G401.6 (cell line): Measurements from ENCODE around the gene RPS16.
"Not testable (repeated sequence)": the region's sequence is repeated elsewhere in the genome, so short reads cannot be mapped to it uniquely, and the experiment has no call there.

Experiments used
- FAIRE-seq: peaks from 2 replicates; lab custom pipeline; 2012; peaks lifted over from hg19 to GRCh38; lab: Jason Lieb, UNC

The RPS16 gene

DNA sequence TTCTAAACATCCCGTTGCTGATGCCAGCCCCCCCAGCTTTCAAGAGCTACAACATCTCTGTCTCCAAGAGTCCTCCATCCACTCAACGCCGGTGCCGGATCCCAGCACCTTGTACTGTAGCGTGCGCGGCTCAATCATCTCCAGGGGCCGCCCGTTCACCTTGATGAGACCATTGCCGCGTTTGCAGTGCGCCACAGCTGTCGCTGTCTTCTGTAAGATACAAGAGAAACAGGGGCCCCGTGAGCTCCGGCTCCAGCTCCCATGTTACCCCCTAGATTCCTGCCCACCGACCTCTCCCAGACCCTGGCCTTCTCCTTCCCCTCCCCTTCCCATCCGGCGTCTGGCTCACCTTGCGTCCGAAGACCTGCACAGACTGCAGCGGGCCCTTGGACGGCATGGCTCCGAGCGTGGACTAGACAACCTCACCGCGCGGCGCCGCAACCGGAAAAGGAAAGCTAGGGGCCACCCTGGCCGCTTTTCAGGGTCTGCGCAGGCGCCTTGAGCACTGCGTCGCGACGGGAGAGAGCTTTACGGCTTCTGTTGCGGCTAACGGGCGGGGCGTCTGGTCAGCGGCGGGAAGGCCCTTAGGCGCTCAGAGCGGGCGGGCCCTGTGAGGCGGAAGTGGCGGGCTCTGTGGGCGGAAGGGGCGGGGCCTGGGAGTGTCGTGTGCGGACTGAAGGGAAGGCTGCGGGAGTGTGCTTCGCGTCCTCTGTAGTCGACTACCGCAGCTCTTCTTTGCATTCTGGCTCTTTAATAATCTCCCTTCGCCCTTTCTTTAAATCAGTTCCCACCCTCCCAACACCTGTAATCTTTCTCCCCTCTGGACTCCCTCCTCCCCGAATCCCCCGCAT, at the start of gene RPS16:
TSS of gene RPS16 (minus strand) at position 451 of the 851 bp plus-strand sequence. CDS start at position 397, 54 bp downstream.
- peak; percentile 95 for FAIRE-seq

DNA sequence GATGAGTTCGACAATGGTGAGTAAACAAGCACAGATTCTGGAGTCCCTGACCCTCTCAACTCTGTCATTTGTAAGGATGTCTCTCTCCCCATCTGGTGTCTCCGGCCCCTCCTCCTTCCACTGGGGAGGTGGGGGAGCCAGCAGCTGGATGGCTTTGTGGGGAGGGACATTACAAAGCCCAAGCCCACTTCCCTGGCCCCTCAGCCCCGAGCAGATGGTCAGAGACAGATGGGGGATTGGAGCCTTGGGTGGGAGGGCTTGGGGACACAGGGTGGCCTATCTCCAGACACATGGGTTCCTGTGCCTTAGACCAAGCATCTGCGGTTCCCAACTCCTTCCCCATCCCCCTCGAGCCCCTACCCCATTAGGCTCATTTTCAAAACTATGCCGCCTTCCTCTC, 47.4 kb upstream of the RPS16 start:
- no peak for FAIRE-seq

DNA sequence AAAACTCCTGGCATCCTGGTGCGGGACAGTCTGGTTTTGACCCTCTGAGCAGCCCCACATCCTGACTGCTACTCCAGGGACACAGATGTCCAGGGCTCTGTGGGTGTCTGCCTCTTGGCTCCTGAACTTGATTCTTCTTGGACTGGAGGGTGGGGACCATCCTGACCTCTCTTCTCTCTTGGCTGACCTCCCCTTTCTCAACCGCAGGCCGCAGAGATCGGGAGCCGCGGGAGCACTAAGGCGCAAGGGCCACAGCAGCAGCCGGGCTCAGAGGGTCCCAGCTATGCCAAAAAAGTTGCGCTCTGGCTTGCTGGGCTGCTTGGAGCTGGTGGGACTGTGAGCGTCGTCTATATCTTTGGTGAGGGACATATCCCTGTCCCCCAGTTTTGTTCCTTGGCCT, 45.9 kb upstream of the RPS16 start:
- no peak for FAIRE-seq

DNA sequence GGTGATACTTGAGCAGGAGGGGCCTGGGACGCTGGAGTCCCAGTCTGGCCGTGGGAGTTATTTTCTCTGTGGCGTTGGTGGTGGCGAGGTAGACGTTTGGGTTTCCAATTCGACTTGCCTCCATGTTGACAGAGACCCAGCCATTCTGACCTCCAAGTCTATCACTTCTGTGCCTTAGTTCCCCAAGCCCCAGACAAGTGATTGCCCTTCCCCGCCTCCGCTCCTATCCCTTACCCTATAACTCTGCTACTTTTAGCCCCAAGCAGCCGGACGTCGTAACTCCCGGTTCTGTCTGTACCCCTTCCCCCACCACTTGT, 45.4 kb upstream of the RPS16 start:
- no peak for FAIRE-seq

DNA sequence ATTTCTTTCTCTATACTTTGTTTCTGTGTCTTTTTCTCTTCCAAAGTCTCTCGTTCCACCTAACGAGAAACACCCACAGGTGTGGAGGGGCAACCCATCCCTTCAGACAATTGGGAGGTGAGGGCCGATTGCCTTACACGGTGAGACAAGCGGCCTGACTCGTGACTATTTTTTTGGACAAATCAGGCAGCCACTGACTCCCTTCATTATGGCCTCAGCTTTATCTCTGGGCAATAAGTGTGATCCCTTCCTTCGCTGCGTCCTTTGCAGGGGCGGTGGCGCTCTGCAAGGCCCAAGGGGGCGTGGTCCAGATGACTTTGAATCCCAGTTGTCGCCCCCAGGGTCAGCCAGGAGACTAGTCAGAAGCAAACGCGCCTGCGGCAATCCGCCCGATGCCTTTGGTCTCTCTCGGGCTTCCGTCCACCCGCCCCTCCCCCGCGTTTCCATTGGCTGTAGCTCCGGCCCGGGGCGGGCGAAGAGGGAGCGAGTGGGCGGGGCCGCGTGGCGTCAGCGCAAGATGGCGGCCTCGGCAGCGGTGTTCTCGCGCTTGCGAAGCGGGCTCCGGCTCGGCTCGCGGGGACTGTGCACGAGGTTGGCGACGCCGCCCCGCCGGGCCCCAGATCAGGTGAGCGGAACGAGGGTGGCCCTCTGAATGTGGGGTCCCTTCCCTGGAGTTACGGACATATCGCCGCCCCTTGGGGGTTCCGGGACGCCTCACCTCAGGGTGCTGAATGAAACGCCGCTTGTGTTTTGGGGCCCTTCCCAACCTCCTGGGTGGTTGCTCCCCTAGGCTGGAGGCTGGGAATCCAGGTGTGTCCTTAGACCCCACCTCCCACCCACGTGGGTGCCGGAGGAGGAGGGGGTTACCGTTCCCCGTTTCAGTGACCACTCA, 44.8 kb upstream of the RPS16 start, which contains the start of gene TIMM50:
TSS of gene TIMM50 (plus strand) at position 502 of the 892 bp plus-strand sequence. CDS start at position 518, 16 bp downstream.
- peak; percentile 97 for FAIRE-seq

DNA sequence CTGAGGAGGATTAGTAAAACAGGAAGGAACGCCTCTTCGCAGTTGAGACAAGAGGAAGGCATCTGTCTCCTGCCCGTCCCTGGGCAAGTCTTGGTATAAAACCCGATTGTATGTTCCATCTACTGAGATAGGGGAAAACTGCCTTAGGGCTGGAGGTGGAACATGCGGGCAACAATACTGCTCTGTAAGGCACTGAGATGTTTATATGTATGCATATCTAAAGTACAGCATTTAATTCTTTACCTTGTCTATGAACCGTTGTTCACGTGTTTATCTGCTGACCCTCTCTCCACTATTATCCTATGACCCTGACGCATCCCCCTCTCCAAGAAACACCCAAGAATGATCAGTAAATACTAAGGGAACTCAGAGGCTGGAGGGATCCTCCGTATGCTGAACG, 44.2 kb upstream of the RPS16 start:
- FAIRE-seq: no peak

DNA sequence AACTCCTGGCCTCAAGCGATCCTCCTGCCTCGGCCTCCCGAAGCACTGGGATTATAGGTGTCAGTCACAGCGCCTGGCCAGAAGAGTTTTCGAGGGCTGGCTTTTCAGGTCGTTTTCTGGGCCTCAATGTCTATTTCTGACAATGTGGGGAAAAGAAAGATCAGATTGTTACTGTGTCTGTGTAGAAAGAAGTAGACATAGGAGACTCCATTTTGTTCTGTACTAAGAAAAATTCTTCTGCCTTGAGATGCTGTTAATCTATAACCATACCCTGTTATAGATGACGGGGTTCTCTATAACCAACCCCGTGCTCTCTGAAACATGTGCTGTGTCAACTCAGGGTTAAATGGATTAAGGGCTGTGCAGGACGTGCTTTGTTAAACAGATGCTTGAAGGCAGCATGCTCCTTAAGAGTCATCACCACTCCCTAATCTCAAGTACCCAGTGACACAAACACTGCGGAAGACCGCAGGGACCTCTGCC, 43.6 kb upstream of the RPS16 start:
- not testable (repeated sequence) for FAIRE-seq

DNA sequence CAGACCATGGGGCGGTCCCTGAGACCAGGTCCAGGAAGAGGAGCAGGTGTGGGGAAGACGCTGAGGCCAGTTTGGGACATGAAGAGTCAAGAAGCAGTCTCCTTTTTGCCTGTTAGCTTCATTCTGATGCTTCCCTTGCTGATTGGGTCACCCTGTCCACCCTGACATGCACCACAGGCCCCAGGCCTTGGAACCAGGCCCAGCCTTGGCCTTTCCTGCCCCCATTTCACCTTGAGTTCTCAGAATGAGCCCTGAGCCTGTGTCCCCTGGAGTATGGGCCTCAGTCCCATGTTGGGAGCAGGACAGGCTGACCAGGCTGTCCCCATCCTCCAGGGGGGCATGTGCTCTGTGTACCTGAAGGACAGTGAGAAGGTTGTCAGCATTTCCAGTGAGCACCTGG, 40.0 kb upstream of the RPS16 start:
- FAIRE-seq: no peak

DNA sequence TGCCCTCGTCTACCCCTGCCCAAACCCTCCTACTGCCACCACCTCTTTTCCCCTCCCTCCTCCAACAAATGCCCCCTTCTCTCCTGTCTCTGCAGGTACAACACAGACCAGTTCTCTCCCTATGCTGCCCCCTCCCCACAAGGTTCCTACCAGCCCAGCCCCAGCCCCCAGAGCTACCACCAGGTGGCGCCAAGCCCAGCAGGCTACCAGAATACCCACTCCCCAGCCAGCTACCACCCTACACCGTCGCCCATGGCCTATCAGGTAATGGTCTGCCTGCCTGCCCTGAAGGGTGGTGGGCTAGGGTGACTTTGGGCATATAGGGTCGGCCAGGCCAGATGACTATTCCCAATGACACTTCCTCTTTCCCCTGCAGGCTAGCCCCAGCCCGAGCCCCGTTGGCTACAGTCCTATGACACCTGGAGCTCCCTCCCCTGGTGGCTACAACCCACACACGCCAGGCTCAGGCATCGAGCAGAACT, 38.4 kb upstream of the RPS16 start:
- FAIRE-seq: no peak

DNA sequence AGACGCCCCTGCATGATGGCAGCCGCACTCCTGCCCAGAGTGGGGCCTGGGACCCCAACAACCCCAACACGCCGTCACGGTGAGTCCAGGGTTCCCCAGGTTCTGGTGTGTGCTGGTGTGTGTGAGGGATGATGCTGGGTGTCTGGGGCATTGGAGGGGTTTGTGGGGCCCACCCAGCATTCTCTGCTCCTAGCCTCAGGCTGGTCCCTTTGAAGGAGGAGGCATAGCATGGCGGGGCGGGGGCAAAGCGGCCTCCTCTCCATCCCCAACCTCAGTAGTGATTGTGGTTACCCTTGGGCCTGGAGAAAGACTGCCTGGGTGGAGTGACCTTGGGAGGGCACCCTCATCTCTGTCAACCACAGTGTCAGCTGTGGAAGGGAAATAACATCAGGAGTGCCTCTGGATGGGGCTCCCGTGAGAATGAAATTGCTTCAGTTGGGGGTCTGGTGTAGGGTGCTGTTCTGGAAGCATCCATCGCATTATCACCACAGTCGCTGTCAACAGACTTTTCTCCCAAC, 37.8 kb upstream of the RPS16 start:
- FAIRE-seq: no peak

DNA sequence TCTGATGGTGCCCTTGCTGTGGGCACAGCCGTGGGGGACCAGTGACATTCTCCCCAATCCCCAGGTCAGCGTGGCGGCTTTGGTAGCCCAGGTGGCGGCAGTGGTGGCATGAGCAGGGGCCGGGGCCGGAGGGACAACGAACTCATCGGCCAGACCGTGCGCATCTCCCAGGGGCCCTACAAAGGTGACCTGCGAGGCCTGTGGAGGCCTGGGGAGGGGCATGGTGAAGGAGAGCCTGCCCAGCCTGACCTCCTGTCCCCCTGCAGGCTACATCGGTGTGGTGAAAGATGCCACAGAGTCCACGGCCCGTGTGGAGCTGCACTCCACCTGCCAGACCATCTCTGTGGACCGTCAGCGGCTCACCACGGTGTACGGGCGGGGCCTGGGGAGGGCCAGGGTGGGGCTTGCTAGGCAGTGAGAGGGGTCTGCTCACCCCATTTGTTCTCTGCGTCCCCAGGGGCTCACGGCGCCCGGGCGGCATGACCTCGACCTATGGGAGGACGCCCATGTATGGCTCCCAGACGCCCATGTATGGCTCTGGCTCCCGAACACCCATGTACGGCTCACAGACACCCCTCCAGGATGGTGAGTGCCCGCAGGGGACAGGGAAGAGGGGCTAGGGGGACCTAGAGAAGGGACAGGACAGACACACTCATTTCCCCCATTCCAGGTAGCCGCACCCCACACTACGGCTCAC, 37.1 kb upstream of the RPS16 start:
- no peak for FAIRE-seq

DNA sequence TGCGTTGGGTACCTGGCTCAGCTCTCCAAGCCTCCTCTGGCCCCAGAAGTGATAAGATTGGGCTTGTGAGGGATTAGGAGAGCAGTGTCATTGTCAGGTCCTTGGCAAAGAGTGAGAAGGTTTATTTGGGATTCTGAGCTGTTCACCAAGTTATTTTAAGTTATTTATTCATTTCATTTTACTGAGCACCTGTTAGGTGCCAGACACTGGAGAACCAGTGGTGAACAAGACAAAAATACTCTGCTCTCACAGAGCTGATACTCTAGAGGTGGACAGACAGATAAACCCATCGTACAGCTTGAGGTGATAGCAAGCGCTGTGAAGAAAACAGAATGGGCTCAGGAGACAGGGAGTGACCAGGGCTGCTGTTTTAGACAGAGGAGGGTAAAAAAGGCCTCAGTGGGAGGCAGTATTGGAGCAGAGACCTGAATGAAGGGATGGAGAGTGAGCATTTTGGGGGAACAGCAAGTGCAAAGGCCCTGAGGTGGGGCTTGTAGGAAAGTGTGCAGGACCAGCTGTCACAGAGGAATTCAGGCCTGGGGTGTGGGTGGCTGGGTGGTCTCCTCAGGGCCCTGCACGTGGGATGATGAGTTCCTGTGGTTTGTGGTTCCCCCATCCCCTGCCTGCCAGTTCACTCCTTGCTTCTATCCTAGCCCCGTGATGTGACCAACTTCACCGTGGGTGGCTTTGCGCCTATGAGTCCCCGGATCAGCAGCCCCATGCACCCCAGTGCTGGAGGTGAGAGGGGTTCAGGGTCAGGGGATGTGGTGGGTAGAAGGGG, 36.2 kb upstream of the RPS16 start:
- FAIRE-seq: no peak

DNA sequence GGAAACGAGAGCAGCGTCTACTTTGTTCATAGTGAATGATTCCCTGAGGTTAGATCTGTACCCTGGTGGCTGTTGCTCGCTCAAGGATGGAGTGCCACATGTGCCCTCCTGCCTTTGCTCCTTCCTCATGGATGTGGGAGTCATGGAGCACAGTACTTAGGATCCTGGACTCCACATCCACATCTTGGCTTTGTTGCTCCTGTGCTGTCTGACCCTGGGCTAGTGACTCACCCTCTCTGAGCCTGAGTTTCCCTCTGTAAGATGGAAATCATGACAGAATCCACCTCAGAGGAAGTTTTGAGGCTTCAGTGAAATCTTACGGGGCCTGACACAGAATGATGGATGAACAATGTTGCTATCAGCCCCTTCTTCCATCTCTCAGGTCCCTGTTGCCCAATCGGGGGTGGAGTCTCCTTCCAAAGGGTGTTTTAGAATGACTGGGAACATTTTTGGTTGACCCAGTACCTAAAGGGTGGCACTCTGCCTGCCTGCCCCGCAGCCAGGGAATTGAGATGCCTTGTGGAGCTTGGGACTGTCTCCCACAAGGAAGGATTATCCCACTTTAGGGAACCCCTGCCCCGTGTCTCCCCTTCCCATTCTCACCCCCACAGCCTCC, 35.1 kb upstream of the RPS16 start:
- no peak for FAIRE-seq

DNA sequence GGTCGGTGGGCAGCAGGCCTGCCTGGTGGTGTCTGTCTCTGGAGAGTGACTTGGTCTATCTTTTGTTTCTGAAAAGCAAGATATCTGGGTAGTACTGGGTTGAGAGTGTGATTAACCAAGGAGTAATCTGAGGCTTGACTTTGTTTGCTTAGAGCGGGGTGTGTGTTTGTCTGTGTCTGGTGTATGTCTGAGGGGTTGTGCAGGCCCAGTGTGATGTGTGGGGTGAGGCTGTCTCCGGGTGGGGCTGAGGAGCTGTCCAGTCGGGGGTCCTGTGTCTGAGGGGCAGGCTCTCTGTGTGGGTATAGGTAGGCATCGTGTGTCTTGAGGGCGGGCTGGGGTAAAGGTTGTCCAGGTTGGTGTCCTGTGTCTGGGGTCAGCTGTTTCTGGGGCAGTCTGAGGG, 33.8 kb upstream of the RPS16 start:
- FAIRE-seq: no peak

DNA sequence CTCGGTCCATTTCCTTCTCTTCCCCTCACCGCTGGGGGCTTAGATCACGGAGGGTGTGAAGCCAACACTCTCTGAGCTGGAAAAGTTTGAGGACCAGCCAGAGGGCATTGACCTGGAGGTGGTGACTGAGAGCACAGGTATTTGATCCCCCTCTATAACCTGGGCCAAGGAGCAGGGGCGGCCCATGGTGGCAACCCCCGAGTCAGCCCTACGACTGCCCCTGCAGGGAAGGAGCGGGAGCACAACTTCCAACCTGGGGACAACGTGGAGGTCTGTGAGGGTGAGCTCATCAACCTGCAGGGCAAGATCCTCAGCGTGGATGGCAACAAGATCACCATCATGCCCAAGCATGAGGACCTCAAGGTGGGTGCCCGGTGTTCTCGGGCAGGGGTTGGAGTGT, 33.3 kb upstream of the RPS16 start:
- FAIRE-seq: no peak

DNA sequence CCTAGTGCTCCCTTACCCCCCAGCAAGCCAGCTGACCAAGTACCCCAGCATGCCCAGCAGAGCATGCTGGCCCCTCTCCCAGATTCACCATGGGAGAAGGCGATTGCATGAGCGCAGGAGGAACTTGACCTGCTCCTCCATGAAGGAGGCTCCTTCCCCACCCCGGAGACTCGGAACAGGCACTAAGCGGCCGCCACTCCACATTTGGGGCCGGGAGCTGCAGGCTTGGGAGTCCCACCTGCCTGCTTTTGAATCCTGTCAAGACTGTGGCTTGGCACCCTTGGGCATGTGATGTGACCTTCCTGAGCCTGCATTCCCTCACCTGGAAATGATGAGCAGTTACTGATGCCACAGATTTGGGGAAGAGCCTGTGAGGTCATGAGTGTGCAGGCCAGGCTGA, 32.2 kb upstream of the RPS16 start:
- FAIRE-seq: no peak

DNA sequence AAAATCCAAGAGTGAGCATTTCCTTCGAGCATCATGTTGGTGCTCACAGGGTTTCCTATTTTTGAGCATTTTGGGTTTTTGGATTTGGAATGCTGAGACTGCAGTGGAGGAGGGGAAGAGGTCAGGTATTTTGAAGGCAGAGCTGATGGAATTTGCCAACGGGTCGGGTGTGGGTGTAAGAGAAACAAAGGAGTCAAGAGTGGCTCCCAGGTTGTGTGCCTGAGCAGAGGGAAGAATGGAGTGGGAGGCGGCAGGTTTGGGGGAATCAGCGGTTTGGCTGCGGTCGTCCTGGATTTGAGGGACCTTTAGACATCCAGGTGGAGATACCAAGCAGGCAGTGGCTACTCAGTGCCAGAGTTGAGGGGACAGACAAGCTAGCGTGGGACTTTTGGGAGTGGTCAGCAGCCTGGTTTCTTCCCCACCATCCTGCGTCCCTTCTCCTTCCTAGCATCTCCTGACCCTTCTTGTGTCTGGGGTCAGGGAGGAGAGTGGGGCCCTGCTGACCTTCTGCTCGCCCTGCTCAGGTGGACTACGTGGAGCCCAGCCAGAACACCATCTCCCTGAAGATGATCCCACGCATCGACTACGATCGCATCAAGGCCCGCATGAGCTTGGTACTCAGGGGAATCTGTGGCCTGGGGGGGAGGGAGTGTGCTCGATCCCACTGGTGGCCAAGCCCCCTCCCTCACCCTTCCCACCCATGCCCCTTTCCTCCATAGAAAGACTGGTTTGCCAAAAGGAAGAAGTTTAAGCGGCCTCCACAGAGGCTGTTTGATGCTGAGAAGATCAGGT, 30.4 kb upstream of the RPS16 start:
- no peak for FAIRE-seq

DNA sequence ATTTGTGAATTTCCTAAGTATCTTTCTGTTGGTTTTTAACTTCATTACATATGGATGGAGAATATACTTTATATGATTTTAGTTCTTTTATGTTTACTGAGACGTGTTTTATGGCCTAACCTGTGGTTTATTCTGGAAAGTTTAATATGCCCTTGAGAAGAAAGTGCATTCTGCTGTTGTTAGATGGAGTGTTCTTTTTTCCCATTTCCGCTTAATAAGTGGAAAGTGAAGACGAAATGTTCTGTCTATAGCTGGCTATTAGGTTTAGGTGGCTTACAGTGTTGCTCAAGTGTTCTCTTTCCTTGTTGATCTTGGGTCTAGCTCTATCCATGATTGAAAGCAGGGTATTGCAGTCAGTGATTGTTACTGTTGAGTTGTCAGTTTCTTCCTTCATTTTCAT, 27.7 kb upstream of the RPS16 start:
- FAIRE-seq: peak; percentile 41

DNA sequence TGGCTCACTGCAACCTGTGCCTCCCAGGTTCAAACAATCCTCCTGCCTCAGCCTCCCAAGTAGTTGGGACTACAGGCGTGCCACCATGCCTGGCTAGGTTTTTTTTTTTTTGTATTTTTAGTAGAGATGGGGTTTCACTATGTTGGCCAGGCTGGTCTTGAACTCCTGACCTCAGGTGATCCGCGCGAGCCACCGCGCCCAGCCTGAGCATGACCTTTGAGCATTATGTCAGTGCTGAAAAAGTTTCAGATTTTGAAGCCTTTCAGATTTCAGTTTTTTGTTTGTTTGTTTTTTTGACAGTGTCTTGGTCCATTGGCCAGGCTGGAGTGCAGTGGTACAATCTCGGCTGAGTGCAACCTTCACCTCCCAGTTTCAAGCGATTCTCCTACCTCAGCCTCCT, 15.5 kb upstream of the RPS16 start:
- not testable (repeated sequence) for FAIRE-seq
